ENCODE data around the gene RDH14. TPM values are rescaled to one million over a fixed set of nuclear protein-coding genes. Genes with fewer than 3 reads are reported as not detected.
A peak's percentile ranks its signal among the peaks of the same experiment; 100 is the strongest.

The RDH14 gene
- polyA plus RNA-seq, 1 donor (not counting 4 experiments of a cell fraction or from before 2014, with no cell fraction given): 29.6 TPM

DNA sequence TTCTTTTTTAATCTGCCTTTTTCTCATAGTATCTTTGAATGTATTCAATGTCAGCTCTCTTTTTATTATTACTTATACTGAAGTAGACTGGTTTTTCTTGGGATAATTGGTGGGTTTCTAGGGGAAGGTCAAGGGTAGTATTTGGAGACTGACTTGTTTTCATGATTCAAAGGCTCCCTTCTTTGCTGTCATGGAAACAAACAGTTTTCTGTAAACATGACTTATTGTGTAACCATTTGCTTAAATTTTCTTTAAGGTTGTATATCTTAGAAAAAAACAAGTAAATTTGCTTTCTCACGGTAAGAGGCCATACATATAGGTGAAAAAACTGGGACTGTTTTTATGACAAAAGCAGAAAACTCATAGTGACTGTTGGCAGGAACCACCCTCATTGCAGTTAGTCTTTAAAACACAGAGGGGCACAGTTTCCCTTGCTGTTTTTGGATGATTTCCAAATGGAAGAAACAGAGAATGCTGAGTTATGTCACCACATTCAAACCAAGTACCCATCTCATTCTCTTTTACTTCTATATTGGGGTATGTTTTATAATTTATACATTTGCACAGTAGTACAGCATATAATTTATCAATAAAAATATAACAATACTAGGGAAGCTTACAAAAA is 5.8 kb upstream of the RDH14 start:
- TF ChIP-seq, protein P1, sequence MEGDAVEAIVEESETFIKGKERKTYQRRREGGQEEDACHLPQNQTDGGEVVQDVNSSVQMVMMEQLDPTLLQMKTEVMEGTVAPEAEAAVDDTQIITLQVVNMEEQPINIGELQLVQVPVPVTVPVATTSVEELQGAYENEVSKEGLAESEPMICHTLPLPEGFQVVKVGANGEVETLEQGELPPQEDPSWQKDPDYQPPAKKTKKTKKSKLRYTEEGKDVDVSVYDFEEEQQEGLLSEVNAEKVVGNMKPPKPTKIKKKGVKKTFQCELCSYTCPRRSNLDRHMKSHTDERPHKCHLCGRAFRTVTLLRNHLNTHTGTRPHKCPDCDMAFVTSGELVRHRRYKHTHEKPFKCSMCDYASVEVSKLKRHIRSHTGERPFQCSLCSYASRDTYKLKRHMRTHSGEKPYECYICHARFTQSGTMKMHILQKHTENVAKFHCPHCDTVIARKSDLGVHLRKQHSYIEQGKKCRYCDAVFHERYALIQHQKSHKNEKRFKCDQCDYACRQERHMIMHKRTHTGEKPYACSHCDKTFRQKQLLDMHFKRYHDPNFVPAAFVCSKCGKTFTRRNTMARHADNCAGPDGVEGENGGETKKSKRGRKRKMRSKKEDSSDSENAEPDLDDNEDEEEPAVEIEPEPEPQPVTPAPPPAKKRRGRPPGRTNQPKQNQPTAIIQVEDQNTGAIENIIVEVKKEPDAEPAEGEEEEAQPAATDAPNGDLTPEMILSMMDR (optimal IDR thresholded peaks at IDR 0.05 in 1 of 3, IDR thresholded peaks at IDR 0.05 in 1 of 3, conservative IDR thresholded peaks at IDR 0.05 in 1 of 3; ENCODE audit: extremely low read depth in 1 of 3, insufficient read depth in 2 of 3, low read length in 3 of 3): no peak
- no peak for TF ChIP-seq EZH2 (IDR thresholded peaks at IDR 0.05; ENCODE audit: low read length)
- no peak overlapping the region for H3K4me2 ChIP-seq (ENCODE audit: control insufficient read depth, extremely low read depth, insufficient read depth, low read depth, low read length)
- FAIRE-seq (no peak), DNase-seq (ENCODE audit: low read depth, low spot score) (no peak)
- dilution Hi-C loops (cut with MboI; ENCODE audit: extremely low pct_ligation_motif_present, low sequenced_read_pairs): no loop called here
- peaks cover 2% of the 10 kb centered on the region for H3K4me1 ChIP-seq (ENCODE audit: control insufficient read depth, extremely low read depth, insufficient read depth, low read length)
- no peaks in the 10 kb centered on the region for H3K9me3 ChIP-seq (ENCODE audit: control insufficient read depth, low read depth, low read length)
- no peak overlapping the region for H3K27ac ChIP-seq (ENCODE audit: control insufficient read depth, insufficient read depth, low read length)
- H3K4me3 ChIP-seq (ENCODE audit: control insufficient read depth in 2 of 3, extremely low read depth in 1 of 3, insufficient read depth in 2 of 3, low read depth in 1 of 3, low read length in 3 of 3): no peak overlapping the region
- H2AFZ ChIP-seq (ENCODE audit: control insufficient read depth, low read length): no peak overlapping the region
- H3K79me2 ChIP-seq (ENCODE audit: control insufficient read depth, insufficient read depth, low read length): no peaks in the 10 kb centered on the region
- H4K20me1 ChIP-seq (ENCODE audit: control insufficient read depth, extremely low read depth, insufficient read depth, low read length): no peaks in the 10 kb centered on the region
- no peaks in the 10 kb centered on the region for H3K27me3 ChIP-seq (ENCODE audit: control insufficient read depth, extremely low read depth, insufficient read depth, low read length)
- no peaks in the 10 kb centered on the region for H3K36me3 ChIP-seq (ENCODE audit: control insufficient read depth in 2 of 2, extremely low read depth in 1 of 2, insufficient read depth in 2 of 2, low read length in 2 of 2)
- H3K9ac ChIP-seq (ENCODE audit: control insufficient read depth, extremely low read depth, insufficient read depth, low read length): no peak overlapping the region
- no peaks in the 10 kb centered on the region for H3K9me1 ChIP-seq (ENCODE audit: control insufficient read depth, extremely low read depth, insufficient read depth, low read length)

DNA sequence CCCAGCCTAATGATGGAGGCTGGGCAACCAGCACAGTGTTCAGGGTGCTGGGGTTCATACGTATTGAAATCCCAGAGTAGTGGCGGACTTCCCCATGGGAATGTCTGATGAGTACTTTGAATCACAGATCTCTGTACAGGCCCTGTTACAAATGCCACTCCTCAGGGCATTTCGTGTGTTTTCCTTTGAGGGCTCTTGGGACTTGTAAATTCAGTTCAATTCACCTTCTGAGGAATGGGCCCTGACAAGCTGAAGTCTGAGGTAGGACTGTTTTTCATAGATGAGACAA is 288 bp upstream of the RDH14 start:
- dilution Hi-C loops (cut with MboI; ENCODE audit: extremely low pct_ligation_motif_present, low sequenced_read_pairs): no loop called here
- peak overlapping the region; percentile 98 for H3K4me2 ChIP-seq (ENCODE audit: control insufficient read depth, extremely low read depth, insufficient read depth, low read depth, low read length)
- no peak for FAIRE-seq
- peaks cover 20% of the 10 kb centered on the region for H3K4me1 ChIP-seq (ENCODE audit: control insufficient read depth, extremely low read depth, insufficient read depth, low read length)
- H2AFZ ChIP-seq (ENCODE audit: control insufficient read depth, low read length): peak overlapping the region; percentile 87
- H3K9me3 ChIP-seq (ENCODE audit: control insufficient read depth, low read depth, low read length): no peaks in the 10 kb centered on the region
- DNase-seq (ENCODE audit: low read depth, low spot score): no peak
- no peaks in the 10 kb centered on the region for H3K36me3 ChIP-seq (ENCODE audit: control insufficient read depth in 2 of 2, extremely low read depth in 1 of 2, insufficient read depth in 2 of 2, low read length in 2 of 2)
- H3K9ac ChIP-seq (ENCODE audit: control insufficient read depth, extremely low read depth, insufficient read depth, low read length): peak overlapping the region; percentile 85
- peak overlapping the region; percentile 66 to 85 (median 85) for H3K4me3 ChIP-seq (ENCODE audit: control insufficient read depth in 2 of 3, extremely low read depth in 1 of 3, insufficient read depth in 2 of 3, low read depth in 1 of 3, low read length in 3 of 3)
- peak overlapping the region; percentile 78 for H3K27ac ChIP-seq (ENCODE audit: control insufficient read depth, insufficient read depth, low read length)
- no peaks in the 10 kb centered on the region for H3K9me1 ChIP-seq (ENCODE audit: control insufficient read depth, extremely low read depth, insufficient read depth, low read length)
- H3K79me2 ChIP-seq (ENCODE audit: control insufficient read depth, insufficient read depth, low read length): peaks cover 21% of the 10 kb centered on the region
- H3K27me3 ChIP-seq (ENCODE audit: control insufficient read depth, extremely low read depth, insufficient read depth, low read length): no peaks in the 10 kb centered on the region
- no peaks in the 10 kb centered on the region for H4K20me1 ChIP-seq (ENCODE audit: control insufficient read depth, extremely low read depth, insufficient read depth, low read length)
- TF ChIP-seq, protein P1 (optimal IDR thresholded peaks at IDR 0.05 in 1 of 3, IDR thresholded peaks at IDR 0.05 in 1 of 3, conservative IDR thresholded peaks at IDR 0.05 in 1 of 3; ENCODE audit: extremely low read depth in 1 of 3, insufficient read depth in 2 of 3, low read length in 3 of 3): no peak
- TF ChIP-seq EZH2 (IDR thresholded peaks at IDR 0.05; ENCODE audit: low read length): no peak
